Ishikawa (cell line): ENCODE results near the gene PEX6.

Experiments used
- CEBPB ChIP-seq: IDR thresholded peaks from 2 replicates; pipeline ENCODE4 v1.6.1; 2012
- CREB1 ChIP-seq: IDR thresholded peaks from 2 replicates; pipeline ENCODE4 v1.6.1; 2012; ENCODE audit warnings: low read depth
- EGR1 ChIP-seq: IDR thresholded peaks from 2 replicates; pipeline ENCODE4 v1.6.1; 2012
- EP300 ChIP-seq: IDR thresholded peaks from 2 replicates; pipeline ENCODE4 v1.6.1; 2012; ENCODE audit warnings: borderline replicate concordance
- FOXM1 ChIP-seq: IDR thresholded peaks from 2 replicates; pipeline ENCODE4 v1.6.1; 2012; ENCODE audit warnings: low read depth, borderline replicate concordance
- NFIC ChIP-seq: IDR thresholded peaks from 2 replicates; pipeline ENCODE4 v1.6.1; 2012
- RAD21 ChIP-seq: IDR thresholded peaks from 2 replicates; pipeline ENCODE4 v1.6.1; 2012; ENCODE audit warnings: low read depth
- TAF1 ChIP-seq: IDR thresholded peaks from 2 replicates; pipeline ENCODE4 v1.6.1; 2012; ENCODE audit warnings: low read depth, mild to moderate bottlenecking
- TCF12 ChIP-seq: IDR thresholded peaks from 2 replicates; pipeline ENCODE4 v1.6.1; 2012; ENCODE audit warnings: low read depth
- TEAD4 ChIP-seq: IDR thresholded peaks from 2 replicates; pipeline ENCODE4 v1.6.1; 2012
- YY1 ChIP-seq: IDR thresholded peaks from 2 replicates; pipeline ENCODE4 v1.6.1; 2012; ENCODE audit warnings: low read depth
- ZBTB7A ChIP-seq: IDR thresholded peaks from 2 replicates; pipeline ENCODE4 v1.6.1; 2012; ENCODE audit warnings: low read depth
- TF ChIP-seq, protein P1 (sequence below): IDR thresholded peaks from 2 replicates; pipeline ENCODE4 v1.6.1; 2012
- TF ChIP-seq, protein P2 (sequence below): IDR thresholded peaks from 2 replicates; pipeline ENCODE4 v1.6.1; 2012; ENCODE audit warnings: low read depth, mild to moderate bottlenecking
- TF ChIP-seq, protein P3 (sequence below): IDR thresholded peaks from 2 replicates; pipeline ENCODE4 v1.6.1; 2012

The PEX6 gene

DNA sequence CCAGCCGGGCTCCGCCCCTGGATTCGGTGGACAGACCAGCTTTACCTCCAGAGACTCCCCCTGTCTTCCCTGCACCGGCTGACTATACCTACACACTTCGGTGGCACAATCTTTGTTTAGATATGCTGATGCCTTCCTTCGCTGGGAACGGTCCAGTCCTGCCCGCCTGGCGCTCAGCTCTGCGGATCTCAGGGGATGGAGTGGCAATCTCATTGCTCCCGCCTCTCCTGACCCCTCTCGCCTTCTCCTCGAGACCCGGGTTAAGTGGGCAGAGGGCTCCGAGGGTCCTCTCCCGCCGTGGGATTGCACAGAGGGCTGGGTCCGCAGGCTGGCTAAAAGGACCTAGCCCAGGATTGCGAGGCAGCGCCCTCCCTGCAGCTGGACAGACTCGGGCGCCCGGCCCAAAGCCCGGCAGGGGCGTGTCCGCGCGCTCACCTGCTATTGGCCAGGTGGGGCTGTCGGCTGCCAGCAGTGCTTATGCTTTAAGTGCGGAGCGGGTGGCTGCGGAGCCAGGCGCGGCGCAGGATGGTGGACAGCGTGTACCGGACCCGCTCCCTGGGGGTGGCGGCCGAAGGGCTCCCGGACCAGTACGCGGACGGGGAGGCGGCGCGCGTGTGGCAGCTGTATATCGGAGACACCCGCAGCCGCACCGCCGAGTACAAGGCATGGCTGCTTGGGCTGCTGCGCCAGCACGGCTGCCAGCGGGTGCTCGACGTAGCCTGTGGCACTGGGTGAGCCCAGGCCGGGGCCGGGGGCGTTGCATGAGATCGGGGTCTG, 18.6 kb downstream of the PEX6 start, which contains the start of gene GNMT:
Gene GNMT, plus strand, starts transcription at position 512 of the 777 bp plus-strand sequence. Its CDS starts 14 bp downstream, at position 526.
- TF ChIP-seq, protein P1, sequence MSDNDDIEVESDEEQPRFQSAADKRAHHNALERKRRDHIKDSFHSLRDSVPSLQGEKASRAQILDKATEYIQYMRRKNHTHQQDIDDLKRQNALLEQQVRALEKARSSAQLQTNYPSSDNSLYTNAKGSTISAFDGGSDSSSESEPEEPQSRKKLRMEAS, result peak; percentile 79
- TF ChIP-seq, protein P2, sequence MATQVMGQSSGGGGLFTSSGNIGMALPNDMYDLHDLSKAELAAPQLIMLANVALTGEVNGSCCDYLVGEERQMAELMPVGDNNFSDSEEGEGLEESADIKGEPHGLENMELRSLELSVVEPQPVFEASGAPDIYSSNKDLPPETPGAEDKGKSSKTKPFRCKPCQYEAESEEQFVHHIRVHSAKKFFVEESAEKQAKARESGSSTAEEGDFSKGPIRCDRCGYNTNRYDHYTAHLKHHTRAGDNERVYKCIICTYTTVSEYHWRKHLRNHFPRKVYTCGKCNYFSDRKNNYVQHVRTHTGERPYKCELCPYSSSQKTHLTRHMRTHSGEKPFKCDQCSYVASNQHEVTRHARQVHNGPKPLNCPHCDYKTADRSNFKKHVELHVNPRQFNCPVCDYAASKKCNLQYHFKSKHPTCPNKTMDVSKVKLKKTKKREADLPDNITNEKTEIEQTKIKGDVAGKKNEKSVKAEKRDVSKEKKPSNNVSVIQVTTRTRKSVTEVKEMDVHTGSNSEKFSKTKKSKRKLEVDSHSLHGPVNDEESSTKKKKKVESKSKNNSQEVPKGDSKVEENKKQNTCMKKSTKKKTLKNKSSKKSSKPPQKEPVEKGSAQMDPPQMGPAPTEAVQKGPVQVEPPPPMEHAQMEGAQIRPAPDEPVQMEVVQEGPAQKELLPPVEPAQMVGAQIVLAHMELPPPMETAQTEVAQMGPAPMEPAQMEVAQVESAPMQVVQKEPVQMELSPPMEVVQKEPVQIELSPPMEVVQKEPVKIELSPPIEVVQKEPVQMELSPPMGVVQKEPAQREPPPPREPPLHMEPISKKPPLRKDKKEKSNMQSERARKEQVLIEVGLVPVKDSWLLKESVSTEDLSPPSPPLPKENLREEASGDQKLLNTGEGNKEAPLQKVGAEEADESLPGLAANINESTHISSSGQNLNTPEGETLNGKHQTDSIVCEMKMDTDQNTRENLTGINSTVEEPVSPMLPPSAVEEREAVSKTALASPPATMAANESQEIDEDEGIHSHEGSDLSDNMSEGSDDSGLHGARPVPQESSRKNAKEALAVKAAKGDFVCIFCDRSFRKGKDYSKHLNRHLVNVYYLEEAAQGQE, result peak; percentile 41; the same call in 1 of the 2 replicates
- TF ChIP-seq NFIC, result no peak; the same call in 1 of the 2 replicates
- 0 out of 2 replicates have a peak, but pooled peaks have one; percentile 10 for TF ChIP-seq TAF1
- TF ChIP-seq CREB1, result no peak
- TF ChIP-seq, protein P3, sequence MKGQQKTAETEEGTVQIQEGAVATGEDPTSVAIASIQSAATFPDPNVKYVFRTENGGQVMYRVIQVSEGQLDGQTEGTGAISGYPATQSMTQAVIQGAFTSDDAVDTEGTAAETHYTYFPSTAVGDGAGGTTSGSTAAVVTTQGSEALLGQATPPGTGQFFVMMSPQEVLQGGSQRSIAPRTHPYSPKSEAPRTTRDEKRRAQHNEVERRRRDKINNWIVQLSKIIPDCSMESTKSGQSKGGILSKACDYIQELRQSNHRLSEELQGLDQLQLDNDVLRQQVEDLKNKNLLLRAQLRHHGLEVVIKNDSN, result no peak
- TF ChIP-seq ZBTB7A, result peak; percentile 39; the same call in 1 of the 2 replicates
- no peak for TF ChIP-seq CEBPB
- no peak for TF ChIP-seq FOXM1
- TF ChIP-seq EGR1, result 0 out of 2 replicates have a peak, but pooled peaks have one; percentile 11
- TF ChIP-seq TEAD4, result peak; percentile 26; the same call in 1 of the 2 replicates
- TF ChIP-seq TCF12, result peak; percentile 50; the same call in 1 of the 2 replicates
- TF ChIP-seq RAD21, result no peak
- TF ChIP-seq EP300, result no peak
- peak; percentile 34; the same call in 1 of the 2 replicates for TF ChIP-seq YY1

DNA sequence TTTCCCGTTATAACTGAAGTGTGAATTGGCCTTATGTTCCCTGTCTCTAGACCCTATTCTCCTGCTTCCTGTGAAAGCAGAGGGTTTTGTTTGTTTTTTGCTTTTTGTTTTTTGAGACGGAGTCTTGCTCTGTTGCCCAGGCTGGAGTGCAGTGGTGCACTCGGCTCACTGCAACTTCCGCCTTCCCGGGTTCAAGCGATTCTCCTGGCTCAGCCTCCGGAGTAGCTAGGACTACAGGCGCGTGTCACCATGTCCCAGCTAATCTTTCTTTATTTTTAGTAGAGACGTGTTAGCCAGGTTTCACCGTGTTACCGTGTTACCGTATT, 19.1 kb downstream of the PEX6 start:
- TF ChIP-seq YY1 (no peak), EP300 (no peak), TAF1 (no peak), TCF12 (no peak), CREB1 (no peak)
- TF ChIP-seq, protein P2, result no peak
- TF ChIP-seq, protein P3, result no peak

DNA sequence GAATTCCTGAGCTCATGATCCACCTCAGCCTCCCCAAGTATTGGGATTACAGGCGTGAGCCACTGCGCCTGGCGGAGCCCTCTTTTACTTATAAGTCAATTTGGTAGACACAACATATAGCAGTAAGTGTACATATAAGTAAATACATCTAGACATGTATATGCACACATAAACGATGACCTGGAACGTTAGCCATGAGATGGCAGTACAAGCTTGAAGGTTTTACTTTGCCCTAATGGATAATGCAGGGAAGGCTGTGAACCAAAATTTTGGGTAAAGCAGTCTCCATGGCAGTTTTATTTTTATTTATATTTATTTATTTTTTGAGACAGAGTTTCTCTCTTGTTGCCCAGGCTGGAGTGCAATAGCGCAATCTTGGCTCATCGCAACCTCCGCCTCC, 20.9 kb downstream of the PEX6 start:
- TF ChIP-seq NFIC (no peak), TCF12 (no peak), FOXM1 (no peak), CREB1 (no peak), EP300 (no peak), ZBTB7A (no peak), TEAD4 (no peak), TAF1 (no peak), YY1 (no peak), RAD21 (no peak), EGR1 (no peak), CEBPB (no peak)
- TF ChIP-seq, protein P3, result no peak
- TF ChIP-seq, protein P2, result no peak
- TF ChIP-seq, protein P1, result no peak
